Measurements from ENCODE around the gene TRAP1.
"Not testable (repeated sequence)": the region's sequence is repeated elsewhere in the genome, so short reads cannot be mapped to it uniquely, and the experiment has no call there.

Gene TRAP1

DNA sequence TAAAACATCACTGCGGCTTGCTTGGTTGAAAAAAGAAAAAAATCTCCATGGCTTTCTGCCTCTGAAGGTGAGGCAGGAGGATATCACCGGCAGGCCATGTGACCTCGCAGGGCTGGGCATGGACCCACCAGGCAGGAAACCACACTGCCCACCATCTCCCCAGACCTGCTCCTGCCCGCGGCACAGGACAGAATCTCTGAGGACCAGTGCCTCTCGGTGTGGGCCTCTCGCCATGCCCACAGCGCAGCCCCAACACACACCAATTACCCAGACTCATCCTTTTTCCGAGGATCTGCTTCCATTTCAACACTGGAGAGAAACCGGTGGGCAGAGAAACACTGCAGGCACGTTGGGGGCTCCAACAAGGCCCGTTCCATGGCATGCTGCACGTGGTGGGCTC is 46.6 kb downstream of the TRAP1 start:
- no peak for DNase-seq

DNA sequence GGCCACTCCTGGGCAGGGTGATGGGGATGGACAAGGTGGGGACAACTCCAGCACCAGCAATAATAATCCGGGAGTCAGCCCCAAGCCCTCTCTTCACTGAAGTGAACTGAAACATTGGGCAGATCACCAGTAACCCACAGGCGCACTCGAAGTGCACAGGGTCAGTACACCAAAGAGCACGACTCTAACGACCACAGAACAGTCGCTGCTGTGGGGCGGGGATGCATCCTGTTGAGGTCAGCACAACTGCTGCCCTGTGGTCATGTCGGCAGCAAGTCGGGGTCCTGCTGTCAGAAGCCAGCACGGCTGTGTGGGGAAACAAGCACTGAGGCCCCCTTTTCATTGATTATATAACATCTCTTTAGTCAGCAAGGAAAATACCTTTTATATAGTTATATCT is 48.2 kb downstream of the TRAP1 start:
- no peak for DNase-seq

DNA sequence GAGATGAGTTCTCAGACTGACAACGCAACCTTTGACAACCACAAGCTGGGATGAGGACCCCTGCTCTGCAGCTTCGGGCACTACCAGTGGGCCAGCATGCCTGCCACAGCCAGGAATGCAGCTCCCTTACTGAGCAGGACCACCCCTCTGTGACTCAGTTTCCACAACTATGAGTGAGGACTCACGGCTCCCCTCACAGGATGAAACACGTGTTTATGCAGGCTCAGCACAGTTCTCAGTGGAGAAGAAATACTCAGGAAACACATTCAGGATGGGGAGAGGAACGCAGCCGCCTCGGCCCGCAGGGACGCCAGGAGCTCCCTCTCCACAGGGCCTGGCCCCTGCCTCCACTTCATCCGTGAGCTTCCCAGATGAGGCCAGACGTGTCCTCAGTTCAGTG is 48.7 kb downstream of the TRAP1 start:
- no peak for DNase-seq

- DNase-seq, result no peak
These were observed 51.8 kb downstream of the TRAP1 start for GRCh38 chr16:3665508-3665907.

DNA sequence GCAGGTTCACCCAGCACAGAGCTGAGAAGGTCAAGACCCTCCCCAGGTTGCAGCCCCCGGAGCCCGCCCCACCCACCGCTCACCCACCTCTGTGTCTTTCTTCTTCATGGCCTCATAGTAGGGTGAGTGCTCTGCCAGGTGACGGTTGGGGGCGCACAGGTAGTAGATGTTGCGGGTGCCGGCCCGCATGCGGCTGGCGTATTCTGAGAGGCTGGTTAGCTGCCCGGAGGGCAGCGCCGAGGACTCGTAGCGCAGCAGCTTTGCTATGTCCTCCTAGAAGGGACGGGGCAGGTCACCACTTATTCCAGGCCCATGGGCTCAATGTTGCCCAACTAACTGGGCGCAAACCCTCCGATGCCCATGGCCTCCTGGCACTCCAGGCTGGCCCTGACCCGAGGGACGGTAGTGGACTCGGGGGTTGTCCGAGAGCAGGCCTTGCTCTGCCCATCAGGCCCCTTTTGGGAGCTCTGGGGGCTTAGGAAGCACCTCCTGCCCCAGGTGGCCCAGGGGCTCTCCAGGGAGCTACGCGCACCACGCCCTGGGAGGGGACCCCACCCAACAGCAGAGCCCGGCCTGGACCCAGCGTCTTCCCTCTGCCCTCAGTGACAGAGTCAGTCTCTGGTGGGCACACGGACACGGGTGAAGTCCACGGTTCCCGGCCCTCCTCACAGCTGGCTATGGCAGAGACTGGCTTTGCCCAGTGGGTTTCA is 53.0 kb downstream of the TRAP1 start:
- no peak for DNase-seq

DNA sequence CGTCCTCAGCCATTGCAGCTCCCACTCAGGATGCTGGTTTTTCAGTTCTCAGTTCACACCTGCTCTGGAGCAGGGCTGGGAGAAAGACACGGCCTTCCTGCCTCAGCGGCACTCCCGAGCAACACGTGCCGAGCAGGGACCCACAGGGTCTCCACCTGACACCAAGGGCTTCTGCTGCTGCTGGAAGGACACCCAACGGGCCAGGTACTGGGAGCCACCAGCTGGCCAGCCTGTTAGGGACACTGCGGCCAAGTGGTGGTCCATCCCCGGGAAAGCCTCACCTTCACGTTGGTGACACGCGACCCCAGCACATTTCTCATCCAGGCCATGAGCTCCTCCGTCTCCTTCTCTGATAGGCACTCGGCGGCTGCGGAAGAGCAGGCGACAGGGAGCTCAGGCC is 54.7 kb downstream of the TRAP1 start:
- DNase-seq, result no peak

DNA sequence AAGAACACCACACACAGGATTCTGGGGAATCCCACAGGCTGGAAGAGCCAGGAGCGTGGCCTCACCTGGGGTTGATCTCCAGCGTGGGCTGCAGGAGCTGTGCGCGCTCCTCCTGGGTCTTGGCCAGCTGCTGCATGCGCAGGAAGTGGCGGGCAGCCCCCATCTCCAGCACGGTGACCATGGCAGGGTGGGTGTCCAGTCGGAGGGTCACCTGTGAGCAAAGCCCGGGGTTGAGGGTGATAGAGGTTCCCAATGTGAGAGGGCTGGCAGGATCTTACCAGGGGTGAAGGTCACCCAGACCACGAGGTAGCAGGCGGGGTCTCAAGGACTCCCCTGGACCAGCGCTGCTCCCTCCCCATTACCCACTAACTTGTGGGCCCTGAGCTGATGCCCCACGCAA is 55.4 kb downstream of the TRAP1 start:
- no peak for DNase-seq

DNA sequence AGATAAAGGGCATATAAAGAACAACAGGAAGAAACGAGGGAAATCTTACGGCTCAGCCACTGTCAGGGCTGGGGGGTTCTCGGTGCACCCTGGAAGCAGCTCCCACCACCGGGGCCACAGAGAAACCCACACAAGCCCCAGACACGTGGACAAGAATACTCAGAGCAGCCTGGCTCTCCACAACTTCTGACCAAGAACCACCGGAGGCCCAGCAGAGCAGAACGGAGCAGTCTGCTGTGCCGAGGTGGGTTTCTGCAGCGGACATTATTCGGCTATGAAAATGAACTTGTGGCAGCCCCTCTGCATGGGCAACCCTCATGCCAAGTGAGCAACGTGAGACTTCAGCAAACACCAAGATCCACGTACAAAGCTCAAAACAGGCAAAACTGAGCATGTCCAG is 56.0 kb downstream of the TRAP1 start:
- DNase-seq, result no peak

- DNase-seq, result no peak
These were observed 58.1 kb downstream of the TRAP1 start for GRCh38 chr16:3659251-3659650.

- no peak for DNase-seq
These were observed 60.5 kb downstream of the TRAP1 start for GRCh38 chr16:3656491-3657468.

GRCh38 chr16:3656160-3656490 is 61.2 kb downstream of the TRAP1 start:
- DNase-seq, result not testable (repeated sequence)

GRCh38 chr16:3655396-3656159 is 61.7 kb downstream of the TRAP1 start:
- no peak for DNase-seq

- no peak for DNase-seq
These were observed 62.3 kb downstream of the TRAP1 start for GRCh38 chr16:3655030-3655395.

DNA sequence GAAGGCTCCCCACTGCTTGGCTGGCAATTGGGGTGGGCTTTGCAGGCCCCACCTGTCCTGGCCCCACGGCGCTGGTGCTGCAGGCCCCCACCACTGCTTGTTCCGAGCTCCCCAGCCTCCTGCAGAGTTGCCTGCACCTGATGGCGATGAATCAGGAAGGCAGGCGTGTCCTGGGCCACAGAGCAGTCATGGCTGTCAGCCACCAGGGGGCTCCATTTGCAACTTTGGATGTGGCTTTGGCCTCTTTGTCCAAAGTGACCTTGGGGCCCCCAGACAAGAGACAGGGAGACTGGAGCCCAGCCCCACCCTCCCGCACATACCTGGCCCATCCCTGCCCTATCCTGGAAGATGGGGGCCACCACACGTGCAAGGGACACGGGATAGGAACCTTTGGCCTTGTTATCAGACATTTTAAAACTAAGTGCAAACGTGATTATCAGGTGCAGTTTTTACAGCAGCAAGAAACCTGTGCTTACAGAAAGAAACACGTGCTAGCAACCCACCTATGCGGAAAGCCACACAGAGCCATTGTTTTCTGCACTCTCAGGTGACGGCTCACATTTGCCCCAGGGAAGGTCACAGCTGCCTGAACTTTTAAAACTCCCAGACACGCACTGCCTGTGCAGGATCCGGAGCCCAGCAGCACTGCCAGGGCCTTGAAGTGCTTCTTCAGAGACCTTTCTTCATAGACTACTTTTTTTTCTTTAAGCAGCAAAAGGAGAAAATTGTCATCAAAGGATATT is 62.9 kb downstream of the TRAP1 start, which contains the start of gene DNASE1:
Gene DNASE1, plus strand, starts transcription at position 443 of the 743 bp plus-strand sequence. CDS start 683 bp downstream, outside the sequence.
- peak; percentile 7 to 61 for DNase-seq

- DNase-seq, result no peak
These were observed 64.7 kb downstream of the TRAP1 start for GRCh38 chr16:3652373-3653195.

GRCh38 chr16:3651461-3652372 is 65.6 kb downstream of the TRAP1 start:
- DNase-seq, result no peak

- no peak for DNase-seq
These were observed 66.6 kb downstream of the TRAP1 start for GRCh38 chr16:3650631-3651265.

GRCh38 chr16:3646348-3646920 is 70.9 kb downstream of the TRAP1 start:
- DNase-seq, result peak in 1 of 2 experiments; percentile 26

- peak in 1 of 2 experiments; percentile 43 for DNase-seq
These were observed 71.6 kb downstream of the TRAP1 start for GRCh38 chr16:3645504-3646347.
